Inflammatory macrophage (primary cell): ENCODE results near the gene POLD2.
"Not testable (repeated sequence)": the region's sequence is repeated elsewhere in the genome, so short reads cannot be mapped to it uniquely, and the experiment has no call there.

ENCODE experiments used
- DNase-seq, 2 donors: peaks; one replicate each; pipeline ENCODE4 v3.0.0-alpha.2; 2020 to 2022

The POLD2 gene

GRCh38 chr7:44138698-44139097 lies 15.3 kb upstream of the POLD2 start:
- DNase-seq = no peak

GRCh38 chr7:44136731-44137130 lies 13.4 kb upstream of the POLD2 start:
- no peak for DNase-seq

- no peak for DNase-seq
Observed at GRCh38 chr7:44134943-44135628, 11.7 kb upstream of the POLD2 start.

GRCh38 chr7:44133295-44133694 lies 9.9 kb upstream of the POLD2 start:
- no peak for DNase-seq

- no peak for DNase-seq
Observed at GRCh38 chr7:44132039-44132438, 8.7 kb upstream of the POLD2 start.

- peak in 1 of 2 donors; percentile 2 for DNase-seq
Observed at GRCh38 chr7:44131173-44132029, 8.1 kb upstream of the POLD2 start.

GRCh38 chr7:44128721-44129582 lies 5.6 kb upstream of the POLD2 start:
- no peak for DNase-seq

- DNase-seq = no peak
Observed at GRCh38 chr7:44127161-44127560, 3.8 kb upstream of the POLD2 start.

- DNase-seq = not testable (repeated sequence)
Observed at GRCh38 chr7:44126574-44126973, 3.2 kb upstream of the POLD2 start.

GRCh38 chr7:44124822-44125202 lies 1.5 kb upstream of the POLD2 start:
- DNase-seq = no peak

- DNase-seq = no peak
Observed at GRCh38 chr7:44122529-44122928, 819 bp downstream of the POLD2 start.

- DNase-seq = no peak
Observed at GRCh38 chr7:44121761-44122420, 1.5 kb downstream of the POLD2 start.

- DNase-seq = no peak
Observed at GRCh38 chr7:44120395-44120794, 3.0 kb downstream of the POLD2 start.

GRCh38 chr7:44119829-44120380 lies 3.4 kb downstream of the POLD2 start:
- DNase-seq = no peak

GRCh38 chr7:44117801-44118429 lies 5.4 kb downstream of the POLD2 start:
- DNase-seq = no peak

GRCh38 chr7:44116789-44117666 lies 6.3 kb downstream of the POLD2 start:
- DNase-seq = no peak

- DNase-seq = no peak
Observed at GRCh38 chr7:44116087-44116788, 7.1 kb downstream of the POLD2 start.

- DNase-seq = no peak
Observed at GRCh38 chr7:44114586-44115310, 8.6 kb downstream of the POLD2 start.

- DNase-seq = no peak
Observed at GRCh38 chr7:44113764-44114354, 9.5 kb downstream of the POLD2 start.
